SH-SY5Y (cell line): ENCODE results near the gene PLEKHO2.

Experiments
- GATA2 ChIP-seq: IDR thresholded peaks from 2 replicates; pipeline ENCODE4 v1.6.1; 2011; ENCODE audit warnings: mild to moderate bottlenecking, low read depth, low read length
- GATA3 ChIP-seq: IDR thresholded peaks from 2 replicates; pipeline ENCODE4 v1.6.1; 2011; ENCODE audit warnings: low read depth, mild to moderate bottlenecking, low read length, moderate library complexity

DNA sequence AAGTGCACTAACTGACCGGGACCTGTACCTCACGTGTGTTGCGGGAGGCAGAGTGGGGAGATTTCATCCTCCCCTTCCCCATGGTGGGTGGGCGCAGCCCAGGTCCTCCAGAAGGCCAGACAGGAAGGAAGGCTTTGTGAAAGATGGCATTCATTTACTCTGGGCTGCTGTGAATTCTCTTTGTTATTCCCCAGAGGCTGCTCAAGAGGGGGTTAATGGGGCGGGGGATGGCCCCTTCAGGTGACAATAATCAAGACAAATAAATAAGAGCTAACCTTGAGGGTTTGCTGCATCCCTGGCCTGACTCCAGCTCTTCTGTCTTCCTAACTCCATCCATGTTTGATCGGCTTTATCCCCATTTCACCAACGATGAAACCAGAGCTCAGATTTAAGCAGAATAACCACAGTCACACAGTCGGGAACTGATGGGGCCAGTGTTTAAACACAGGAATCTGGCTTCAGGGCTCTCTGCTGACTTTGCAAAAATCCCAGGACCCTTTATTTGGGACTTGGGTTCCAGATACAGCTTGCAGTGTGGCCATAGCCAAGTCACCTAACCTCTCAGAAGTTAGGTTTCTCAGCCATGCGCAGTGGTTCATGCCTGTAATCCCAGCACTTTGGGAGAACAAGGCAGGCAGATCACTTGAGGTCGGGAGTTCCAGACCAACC lies 32.8 kb upstream of the PLEKHO2 start:
- no peak for TF ChIP-seq GATA2
- TF ChIP-seq GATA3, result no peak
